Erythroblast (primary cell): ENCODE results near the gene LDLRAP1.

Experiments used
- GATA1 ChIP-seq: IDR thresholded peaks from 2 replicates; pipeline ENCODE4 v1.6.1; 2011; ENCODE audit warnings: low read depth, mild to moderate bottlenecking, control low read depth, low read length, moderate library complexity
- POLR2A ChIP-seq: IDR thresholded peaks from 2 replicates; pipeline ENCODE4 v1.6.1; 2011; ENCODE audit warnings: mild to moderate bottlenecking, low read length

DNA sequence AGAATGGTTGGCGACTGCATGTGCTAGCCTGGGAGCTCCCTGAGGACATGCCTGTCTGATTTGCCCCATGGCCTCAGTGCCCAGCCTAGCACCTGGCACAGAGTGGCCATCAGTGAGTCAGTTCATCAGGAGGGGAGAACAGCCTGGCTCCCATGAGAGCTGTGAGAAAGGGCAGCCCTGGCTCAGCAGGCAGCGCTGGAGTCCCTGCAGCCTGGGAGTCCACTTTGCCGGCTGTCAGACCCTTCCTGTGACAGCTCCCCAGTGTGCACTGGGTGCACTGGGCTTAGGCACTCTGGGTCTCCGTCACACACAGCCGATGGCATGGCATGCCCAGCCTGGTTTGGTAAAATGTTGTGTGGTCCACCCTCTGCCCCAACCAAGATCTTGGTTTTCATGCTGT lies 28.7 kb downstream of the LDLRAP1 start:
- TF ChIP-seq POLR2A: no peak
- TF ChIP-seq GATA1: no peak
